HG03066 (cell line): ENCODE results near the gene PKIB.

Experiments used
- ATAC-seq: cut with Tn5 transposase; IDR thresholded peaks from one replicate; pipeline ENCODE4 v1.9.1; 2021; ENCODE audit warnings: low read depth; ENCODE audit not compliant: unreplicated experiment

PKIB gene

DNA sequence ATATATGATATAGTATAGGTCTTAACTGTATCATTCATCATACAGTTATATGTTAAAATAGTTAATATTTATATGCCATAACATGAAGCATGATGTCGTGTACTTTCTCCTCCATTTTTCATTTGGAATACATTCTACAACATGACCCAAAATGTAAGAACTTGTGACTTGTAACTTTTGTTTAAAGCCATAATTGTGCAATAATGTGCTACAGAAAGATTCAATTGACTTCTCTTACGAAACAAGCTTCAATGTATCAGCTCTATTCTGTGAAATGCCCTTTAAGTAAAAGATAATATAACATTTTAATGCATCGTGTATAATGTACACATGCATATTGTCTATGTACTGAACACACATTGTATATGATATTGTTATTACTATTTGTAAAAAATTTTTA is 92.6 kb downstream of the PKIB start:
- no peak for ATAC-seq

GRCh38 chr6:122704066-122704465 is 93.9 kb downstream of the PKIB start:
- ATAC-seq = no peak

GRCh38 chr6:122709922-122710512 is 99.8 kb downstream of the PKIB start:
- no peak for ATAC-seq

GRCh38 chr6:122710908-122711635 is 100.9 kb downstream of the PKIB start:
- no peak for ATAC-seq

- ATAC-seq = no peak
Observed at GRCh38 chr6:122712093-122712447, 101.9 kb downstream of the PKIB start.

- ATAC-seq = no peak
Observed at GRCh38 chr6:122712448-122713137, 102.4 kb downstream of the PKIB start.

DNA sequence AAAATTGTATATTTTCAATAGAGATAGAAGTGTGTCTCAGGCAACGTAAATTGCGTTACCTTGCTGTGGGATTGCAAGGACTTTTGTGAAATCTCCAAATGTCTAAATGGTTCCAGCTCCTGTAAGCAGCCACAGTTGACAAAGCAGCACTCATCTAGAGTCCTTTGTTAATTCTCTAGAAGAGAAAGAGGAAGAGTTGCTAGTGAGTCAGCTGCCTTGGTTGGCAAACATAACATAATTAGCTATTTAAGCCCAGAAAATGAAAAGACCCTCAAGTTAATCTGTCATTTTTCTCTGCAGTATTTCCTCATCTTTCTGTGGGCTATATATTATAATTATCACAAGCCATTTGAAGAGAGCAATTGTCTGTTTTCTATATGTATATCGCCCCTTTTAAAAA is 102.9 kb downstream of the PKIB start:
- no peak for ATAC-seq

DNA sequence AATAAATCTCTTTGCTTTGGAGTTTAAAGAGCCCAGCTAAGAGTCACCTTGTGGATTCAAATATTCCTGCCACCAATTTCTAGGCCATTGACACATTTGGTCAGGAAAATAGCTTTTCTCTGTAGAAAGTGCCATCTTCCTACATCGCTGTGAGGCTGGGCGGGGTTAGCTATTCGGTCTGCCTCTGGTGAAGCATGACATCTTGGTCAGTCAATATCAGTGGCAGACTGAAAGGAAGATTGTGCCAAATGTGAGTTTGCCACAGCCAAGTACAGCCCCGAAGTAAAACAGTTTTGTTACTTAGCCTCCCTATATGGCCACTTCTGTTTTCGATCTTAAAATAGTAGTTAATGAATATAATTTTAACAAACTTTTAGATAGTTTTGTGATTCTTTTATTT is 103.9 kb downstream of the PKIB start:
- no peak for ATAC-seq

- no peak for ATAC-seq
Observed at GRCh38 chr6:122715725-122716124, 105.5 kb downstream of the PKIB start.

GRCh38 chr6:122717350-122717749 is 107.1 kb downstream of the PKIB start:
- ATAC-seq = no peak

- no peak for ATAC-seq
Observed at GRCh38 chr6:122718616-122719015, 108.4 kb downstream of the PKIB start.

DNA sequence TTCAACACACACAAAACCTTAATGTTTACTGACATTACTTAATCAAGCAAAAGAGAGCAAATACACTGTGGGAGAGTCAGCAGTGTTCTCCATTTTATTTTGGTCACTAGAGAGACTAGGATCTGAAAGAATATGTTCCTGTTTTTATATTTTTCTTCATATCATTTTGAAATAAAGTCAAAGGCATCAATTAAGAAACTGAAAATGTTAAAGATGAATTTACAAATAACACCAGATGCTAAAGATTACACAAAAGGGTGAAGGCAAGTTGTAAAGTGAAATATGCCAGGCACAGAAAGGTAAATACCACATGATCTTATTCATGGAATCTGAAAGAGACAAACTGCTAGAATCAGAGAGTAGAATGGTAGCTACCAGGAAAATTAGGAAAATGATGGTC is 109.0 kb downstream of the PKIB start:
- ATAC-seq = no peak

DNA sequence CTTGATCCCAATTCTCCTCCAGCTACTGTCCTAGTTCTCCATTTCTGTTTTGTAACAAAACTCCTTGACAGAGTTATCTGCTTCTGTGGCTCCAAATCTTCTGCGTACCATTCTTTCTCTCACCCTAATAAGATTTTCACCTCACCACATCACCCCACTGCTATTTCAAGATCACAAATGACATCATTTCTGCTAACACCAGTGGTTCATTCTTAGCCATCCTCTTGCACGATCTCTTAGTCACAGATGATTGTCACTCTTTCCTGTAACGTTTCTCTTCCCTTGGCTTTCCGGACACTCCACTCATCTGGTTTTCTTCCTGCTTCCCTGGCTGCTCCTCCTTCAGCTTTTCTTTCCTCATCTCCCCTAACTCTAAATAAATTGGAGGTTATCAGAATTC is 112.5 kb downstream of the PKIB start:
- ATAC-seq = no peak

DNA sequence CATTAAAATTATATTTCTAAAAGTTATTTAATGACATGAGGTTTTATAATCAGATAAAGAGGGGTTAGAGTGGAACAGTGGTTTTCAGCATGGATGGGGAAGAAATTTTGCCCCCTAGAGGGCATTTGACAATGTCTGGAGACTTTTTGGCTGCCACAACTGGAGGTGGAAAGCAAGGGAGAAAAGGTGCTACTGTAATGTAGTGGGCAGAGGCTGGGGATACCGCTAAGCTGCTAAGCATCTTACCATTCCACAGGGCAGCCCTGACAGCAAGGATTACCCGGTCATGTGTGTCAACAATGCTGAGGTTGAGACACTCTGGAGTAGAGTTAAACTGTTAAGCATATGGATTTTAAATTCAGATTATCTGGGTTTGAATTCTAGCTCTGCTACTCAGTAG is 116.4 kb downstream of the PKIB start:
- no peak for ATAC-seq

DNA sequence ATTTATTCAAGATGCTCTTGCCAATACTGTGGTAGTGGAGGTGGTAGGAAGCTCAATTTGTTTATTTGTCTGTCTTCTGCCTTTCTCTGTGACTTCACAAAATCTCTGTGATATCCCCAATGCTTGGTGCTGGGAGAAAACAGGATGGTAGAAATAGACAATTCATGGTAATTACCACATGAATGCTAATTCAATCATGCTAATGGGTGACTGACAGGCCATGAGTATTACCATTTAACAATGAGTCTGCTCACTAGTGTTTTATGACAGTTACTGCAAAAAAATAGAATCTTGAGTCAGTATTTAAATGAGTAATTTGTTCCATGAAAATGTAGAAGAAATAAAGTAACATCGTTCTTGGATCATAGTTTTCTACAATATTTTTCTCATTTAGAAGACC is 117.0 kb downstream of the PKIB start:
- no peak for ATAC-seq

DNA sequence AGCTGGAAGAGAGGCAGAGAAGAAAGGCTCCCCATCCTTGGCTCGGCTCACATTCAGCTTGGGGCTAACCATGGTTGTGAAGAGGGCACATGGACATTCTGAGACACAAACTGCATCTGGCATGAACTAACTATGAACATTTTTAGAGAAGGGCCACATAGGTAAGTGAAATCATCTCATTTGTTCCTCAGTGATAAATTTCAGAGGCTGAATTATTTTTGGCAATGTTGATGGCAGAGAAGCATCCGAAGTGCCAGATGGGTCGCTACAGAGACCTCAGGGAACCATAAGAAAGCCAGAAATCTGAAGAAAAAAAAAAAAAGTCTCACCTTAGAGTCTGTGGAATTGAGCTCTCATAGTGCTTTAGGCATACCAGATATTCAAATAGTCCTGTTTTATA is 120.1 kb downstream of the PKIB start:
- ATAC-seq = no peak

DNA sequence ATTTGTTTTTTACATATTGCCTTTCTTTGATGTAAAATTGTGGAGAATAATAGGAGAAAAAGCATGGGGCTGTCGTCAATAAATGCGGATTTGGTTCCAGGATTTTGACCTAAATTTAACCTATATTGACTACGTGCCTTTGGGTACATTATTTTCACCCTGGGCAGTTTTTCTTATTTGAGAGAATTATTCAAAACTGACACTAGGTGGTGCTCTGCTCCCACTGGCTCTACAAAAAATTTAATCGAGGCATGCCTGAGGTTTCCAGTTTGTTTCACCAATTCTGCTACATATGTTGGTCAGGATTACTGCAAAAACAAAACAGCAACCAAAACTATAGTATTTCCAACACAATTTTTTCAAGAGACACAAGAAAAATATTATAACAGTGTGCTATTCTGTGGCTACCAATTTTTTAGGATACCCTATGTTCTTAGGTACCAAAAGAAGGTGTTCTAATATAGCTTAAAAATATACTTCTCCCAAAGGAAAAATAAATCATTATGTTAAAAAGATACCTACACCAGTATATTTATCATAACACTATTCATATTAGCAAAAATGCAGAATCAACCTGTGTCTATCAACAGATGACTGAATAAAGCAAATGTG is 120.7 kb downstream of the PKIB start:
- no peak for ATAC-seq

- no peak for ATAC-seq
Observed at GRCh38 chr6:122733259-122733658, 123.1 kb downstream of the PKIB start.

GRCh38 chr6:122734529-122735395 is 124.6 kb downstream of the PKIB start:
- no peak for ATAC-seq

GRCh38 chr6:122735582-122735981 is 125.4 kb downstream of the PKIB start:
- ATAC-seq = no peak

- no peak for ATAC-seq
Observed at GRCh38 chr6:122736163-122736562, 126.0 kb downstream of the PKIB start.
